Activated naive CD8-positive, alpha-beta T cell (primary cell): ENCODE data around the gene BCKDHA.
A peak's percentile ranks its signal among the peaks of the same experiment; 100 is the strongest.
"Not testable (repeated sequence)": the region's sequence is repeated elsewhere in the genome, so short reads cannot be mapped to it uniquely, and the experiment has no call there.

Experiments used
- H3K27ac Mint-ChIP-seq: one replicate; pipeline ENCODE4 v1.8.0; 2021; ENCODE audit warnings: mixed read lengths
- H3K27me3 Mint-ChIP-seq: one replicate; pipeline ENCODE4 v1.8.0; 2021; ENCODE audit warnings: mixed read lengths
- H3K36me3 Mint-ChIP-seq: one replicate; pipeline ENCODE4 v1.8.0; 2021; ENCODE audit warnings: mixed read lengths
- H3K4me1 Mint-ChIP-seq: one replicate; pipeline ENCODE4 v1.8.0; 2021; ENCODE audit warnings: low read depth, mixed read lengths
- H3K4me3 Mint-ChIP-seq: one replicate; pipeline ENCODE4 v1.8.0; 2021; ENCODE audit warnings: mild to moderate bottlenecking, mixed read lengths
- H3K9me3 Mint-ChIP-seq: one replicate; pipeline ENCODE4 v1.8.0; 2021; ENCODE audit warnings: low read depth, mixed read lengths

The BCKDHA gene

DNA sequence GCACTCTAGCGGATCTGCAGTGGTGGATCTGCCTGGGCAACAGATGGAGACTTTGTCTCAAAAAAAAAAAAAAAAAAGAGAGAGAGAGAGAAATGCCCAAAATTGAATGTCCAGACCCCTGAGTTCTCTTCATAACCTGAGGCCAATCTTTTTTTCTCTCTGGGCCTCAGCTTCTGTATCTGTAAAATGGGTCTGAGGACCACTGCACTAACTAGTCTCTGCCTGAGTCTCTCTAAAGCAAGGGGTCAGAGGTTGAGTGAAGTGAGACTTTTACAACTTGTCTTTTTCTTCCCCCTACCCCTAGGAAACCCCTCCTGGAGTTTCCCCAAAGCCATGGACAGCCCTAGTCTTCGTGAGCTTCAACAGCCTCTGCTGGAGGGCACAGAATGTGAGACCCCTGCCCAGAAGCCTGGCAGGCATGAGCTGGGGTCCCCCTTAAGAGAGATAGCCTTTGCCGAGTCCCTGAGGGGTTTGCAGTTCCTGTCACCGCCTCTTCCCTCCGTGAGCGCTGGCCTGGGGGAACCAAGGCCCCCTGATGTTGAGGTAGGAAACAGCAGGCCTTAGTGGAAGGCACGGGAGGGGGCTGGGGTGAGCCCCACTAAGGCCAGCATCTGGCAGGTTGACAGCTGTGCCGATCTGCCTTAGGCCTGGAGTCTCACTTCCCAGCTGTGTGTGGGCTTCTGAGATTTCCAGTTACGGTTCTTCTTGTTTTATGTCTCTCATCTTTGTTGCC is 19.5 kb upstream of the BCKDHA start:
- Mint-ChIP-seq H3K9me3 (no peaks in the 10 kb centered on the region), H3K4me1 (peaks cover 17% of the 10 kb centered on the region), H3K36me3 (no peaks in the 10 kb centered on the region), H3K27me3 (no peaks in the 10 kb centered on the region), H3K4me3 (no peak overlapping the region), H3K27ac (peak overlapping the region; percentile 64)

DNA sequence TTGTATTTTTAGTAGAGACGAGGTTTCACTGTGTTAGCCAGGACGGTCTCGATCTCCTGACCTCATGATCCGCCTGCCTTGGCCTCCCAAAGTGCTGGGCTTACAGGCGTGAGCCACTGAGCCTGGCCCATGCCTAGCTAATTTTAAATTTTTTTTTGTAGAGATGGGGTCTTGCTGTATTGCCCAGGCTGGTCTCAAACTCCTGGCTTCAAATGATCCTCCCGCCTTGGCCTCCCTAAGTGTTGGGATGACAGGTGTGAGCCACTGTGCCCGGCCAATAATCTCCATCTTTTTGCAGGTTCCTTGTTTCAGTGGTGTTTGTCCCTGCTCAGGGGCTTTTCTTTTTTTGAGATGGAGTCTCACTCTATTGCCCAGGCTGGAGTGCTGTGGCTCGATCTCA is 16.1 kb upstream of the BCKDHA start:
- H3K9me3 Mint-ChIP-seq, H3K27me3 Mint-ChIP-seq, H3K4me3 Mint-ChIP-seq, H3K36me3 Mint-ChIP-seq, H3K27ac Mint-ChIP-seq: not testable (repeated sequence)
- peaks cover 12% of the 10 kb centered on the region for H3K4me1 Mint-ChIP-seq

DNA sequence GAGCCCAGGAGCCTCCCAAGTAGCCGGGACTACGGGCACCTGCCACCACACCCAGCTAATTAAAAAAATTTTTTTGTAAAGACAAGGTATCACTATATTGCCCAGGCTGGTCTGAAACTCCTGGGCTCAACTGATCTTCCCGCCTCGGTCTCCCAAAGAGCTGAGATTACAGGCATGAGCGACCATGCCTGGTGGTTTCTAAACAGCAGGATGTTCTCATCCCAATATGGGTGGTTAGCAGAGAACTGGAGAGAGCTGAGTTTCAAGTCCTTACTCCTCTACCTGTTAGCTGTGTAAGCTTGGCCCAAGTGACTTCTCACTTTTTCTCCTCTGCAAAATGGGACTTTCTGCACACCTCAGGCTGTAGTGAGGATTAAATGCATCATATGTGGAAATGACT is 13.3 kb upstream of the BCKDHA start:
- Mint-ChIP-seq H3K4me3 (no peak overlapping the region), H3K9me3 (no peaks in the 10 kb centered on the region), H3K27me3 (no peaks in the 10 kb centered on the region), H3K27ac (no peak overlapping the region), H3K4me1 (no peaks in the 10 kb centered on the region), H3K36me3 (no peaks in the 10 kb centered on the region)

DNA sequence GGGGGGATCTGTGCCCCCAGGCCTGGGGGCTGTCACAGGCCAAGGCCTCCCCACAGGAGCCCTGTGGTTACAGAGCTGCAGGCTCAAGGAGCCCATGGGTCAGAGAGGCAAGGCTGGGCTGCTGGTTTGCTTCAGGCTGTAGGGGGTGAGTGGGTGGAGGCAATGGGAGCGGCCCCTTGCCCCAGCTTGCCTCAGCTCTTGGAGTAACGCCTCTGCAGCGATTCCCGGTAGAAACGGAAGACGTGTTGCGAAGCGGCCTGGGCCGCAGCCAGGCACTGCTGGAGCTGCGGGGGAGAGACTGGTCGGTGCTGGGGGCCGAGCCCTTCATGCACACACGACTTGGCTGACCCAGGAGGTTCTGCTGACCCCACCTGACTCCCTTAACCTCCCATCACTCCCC is 11.2 kb upstream of the BCKDHA start:
- no peaks in the 10 kb centered on the region for H3K4me1 Mint-ChIP-seq
- no peak overlapping the region for H3K27ac Mint-ChIP-seq
- no peaks in the 10 kb centered on the region for H3K27me3 Mint-ChIP-seq
- no peaks in the 10 kb centered on the region for H3K9me3 Mint-ChIP-seq
- H3K36me3 Mint-ChIP-seq: no peaks in the 10 kb centered on the region
- no peak overlapping the region for H3K4me3 Mint-ChIP-seq

DNA sequence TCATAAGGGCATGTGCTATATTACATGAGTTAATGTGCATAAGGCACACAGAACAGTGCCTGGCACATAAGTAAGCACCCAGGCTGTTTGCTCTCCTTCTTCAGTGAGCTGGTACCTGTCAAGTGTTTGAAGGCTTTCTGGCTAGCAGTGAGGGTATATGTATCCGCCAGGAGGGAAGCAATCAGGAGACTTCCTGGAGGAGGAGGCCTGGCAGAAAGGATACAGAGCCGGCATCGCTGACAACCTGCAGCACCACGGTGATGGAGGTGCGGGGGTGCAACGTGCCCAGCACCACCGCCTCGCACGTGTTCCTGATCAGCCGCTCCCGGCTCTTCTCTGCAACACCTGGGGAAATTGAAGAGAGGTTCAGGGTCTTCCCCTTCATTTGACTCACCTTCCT is 6.0 kb upstream of the BCKDHA start:
- Mint-ChIP-seq H3K4me3 (no peak overlapping the region), H3K4me1 (peaks cover 15% of the 10 kb centered on the region), H3K36me3 (peaks cover 4% of the 10 kb centered on the region), H3K27ac (no peak overlapping the region), H3K27me3 (no peaks in the 10 kb centered on the region), H3K9me3 (no peaks in the 10 kb centered on the region)

DNA sequence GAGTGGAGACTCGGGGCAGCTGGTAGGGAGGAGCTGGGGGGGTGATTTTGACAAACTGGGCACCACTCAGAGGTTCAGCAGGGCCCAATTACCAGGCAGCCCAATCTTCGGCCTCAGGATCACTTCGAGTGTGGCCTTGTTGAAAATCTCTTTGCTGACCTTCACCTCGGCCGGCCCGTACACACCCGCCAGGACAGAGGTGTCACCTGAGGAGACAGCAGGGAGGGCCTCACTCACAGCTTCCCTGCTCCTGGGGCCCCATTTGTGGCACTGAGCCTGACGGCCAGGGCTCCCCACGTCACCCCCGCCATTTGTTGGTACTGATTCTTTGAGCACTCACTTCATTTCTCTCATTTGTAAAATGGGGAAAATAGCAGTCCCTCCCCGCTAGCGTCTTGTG is 4.8 kb upstream of the BCKDHA start:
- H3K36me3 Mint-ChIP-seq: peaks cover 4% of the 10 kb centered on the region
- H3K27me3 Mint-ChIP-seq: no peaks in the 10 kb centered on the region
- H3K4me1 Mint-ChIP-seq: peaks cover 21% of the 10 kb centered on the region
- no peak overlapping the region for H3K4me3 Mint-ChIP-seq
- no peak overlapping the region for H3K27ac Mint-ChIP-seq
- H3K9me3 Mint-ChIP-seq: no peaks in the 10 kb centered on the region

DNA sequence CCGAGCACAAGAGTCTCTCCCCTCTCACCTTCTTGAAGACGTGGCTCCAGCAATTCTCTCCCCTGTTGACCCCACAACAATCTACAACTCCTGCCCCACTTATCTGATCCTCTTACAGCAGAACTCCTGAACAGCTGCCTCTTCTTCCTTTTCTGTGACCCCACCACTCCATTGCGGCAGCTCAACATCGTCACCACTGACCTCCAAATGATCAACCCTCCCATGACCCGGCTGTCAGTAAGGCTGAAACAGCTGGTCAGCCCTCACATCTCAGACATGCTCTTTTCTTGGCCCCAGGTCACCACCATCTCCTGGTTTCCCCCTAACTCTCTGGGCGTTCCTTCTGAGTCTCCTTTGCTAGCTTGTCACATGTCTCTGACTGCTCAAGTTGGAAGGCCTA is 2.3 kb upstream of the BCKDHA start:
- peaks cover 34% of the 10 kb centered on the region for H3K4me1 Mint-ChIP-seq
- peaks cover 4% of the 10 kb centered on the region for H3K36me3 Mint-ChIP-seq
- peak overlapping the region; percentile 99 for H3K4me3 Mint-ChIP-seq
- no peaks in the 10 kb centered on the region for H3K27me3 Mint-ChIP-seq
- no peaks in the 10 kb centered on the region for H3K9me3 Mint-ChIP-seq
- H3K27ac Mint-ChIP-seq: peak overlapping the region; percentile 61

DNA sequence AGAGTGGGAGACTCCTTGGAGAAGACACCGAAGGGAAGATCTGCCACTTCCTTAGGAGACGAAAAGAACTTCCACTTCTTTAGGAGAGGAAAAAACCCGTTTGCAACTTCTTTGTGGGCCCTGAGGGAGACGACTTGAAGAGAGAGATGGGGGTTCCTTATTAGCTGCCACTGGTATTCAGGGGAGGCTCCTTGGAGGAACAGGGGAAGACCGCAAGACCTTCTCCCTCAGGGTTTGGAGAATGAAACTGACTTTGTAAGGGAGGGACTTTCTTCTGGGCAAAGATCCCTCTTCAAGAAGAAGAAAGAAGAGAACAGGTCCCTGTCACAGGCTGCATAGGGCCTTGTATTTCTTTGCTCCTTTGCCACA is 416 bp downstream of the BCKDHA start:
- Mint-ChIP-seq H3K9me3 (no peaks in the 10 kb centered on the region), H3K36me3 (peaks cover 5% of the 10 kb centered on the region), H3K4me3 (peak overlapping the region; percentile 99), H3K4me1 (peaks cover 39% of the 10 kb centered on the region), H3K27ac (peak overlapping the region; percentile 100), H3K27me3 (no peaks in the 10 kb centered on the region)

DNA sequence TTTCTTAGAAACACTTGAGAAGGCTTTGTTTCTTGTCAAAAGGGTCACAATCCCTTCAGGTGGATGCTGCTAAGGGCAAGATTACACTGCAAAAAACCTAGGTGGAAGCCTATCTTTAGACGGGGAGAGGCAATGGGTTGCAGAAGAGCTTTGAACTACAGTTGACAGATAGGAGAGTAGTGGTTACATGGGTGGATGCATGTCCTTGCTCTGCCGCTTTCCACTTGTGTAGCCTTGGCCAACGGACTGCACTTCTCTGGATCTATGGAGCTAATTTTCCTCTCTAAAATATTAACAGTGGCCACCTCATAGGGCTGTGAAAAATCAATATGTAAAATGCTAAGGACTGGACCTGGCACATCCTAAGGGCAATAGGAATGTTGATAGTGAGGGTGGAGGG is 980 bp downstream of the BCKDHA start:
- H3K36me3 Mint-ChIP-seq: peaks cover 5% of the 10 kb centered on the region
- H3K4me3 Mint-ChIP-seq: peak overlapping the region; percentile 99
- peaks cover 42% of the 10 kb centered on the region for H3K4me1 Mint-ChIP-seq
- H3K27ac Mint-ChIP-seq: peak overlapping the region; percentile 100
- H3K9me3 Mint-ChIP-seq: no peaks in the 10 kb centered on the region
- H3K27me3 Mint-ChIP-seq: no peaks in the 10 kb centered on the region

DNA sequence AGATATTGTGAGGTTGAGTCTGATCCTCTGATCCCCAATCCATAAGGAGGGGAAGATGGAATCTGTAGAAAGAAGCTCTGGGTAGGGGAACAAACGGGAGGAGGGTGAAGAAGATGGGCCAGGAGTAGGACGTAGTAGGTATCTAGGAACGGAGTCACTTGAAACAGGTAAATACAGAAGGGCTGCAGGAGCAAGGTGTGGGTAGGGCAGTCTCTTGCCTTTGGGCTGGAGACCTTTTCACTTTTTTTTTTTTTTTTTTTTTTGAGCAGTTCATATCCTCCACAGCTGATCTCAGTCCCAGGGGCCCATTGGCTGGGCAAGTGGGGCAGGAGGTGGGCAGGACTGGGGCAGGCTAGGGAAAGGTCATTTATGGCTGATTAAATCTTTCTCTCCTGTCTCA is 1.5 kb downstream of the BCKDHA start:
- Mint-ChIP-seq H3K27ac (peak overlapping the region; percentile 100), H3K9me3 (no peaks in the 10 kb centered on the region), H3K36me3 (peaks cover 5% of the 10 kb centered on the region), H3K27me3 (no peaks in the 10 kb centered on the region), H3K4me3 (peak overlapping the region; percentile 99), H3K4me1 (peaks cover 42% of the 10 kb centered on the region)

DNA sequence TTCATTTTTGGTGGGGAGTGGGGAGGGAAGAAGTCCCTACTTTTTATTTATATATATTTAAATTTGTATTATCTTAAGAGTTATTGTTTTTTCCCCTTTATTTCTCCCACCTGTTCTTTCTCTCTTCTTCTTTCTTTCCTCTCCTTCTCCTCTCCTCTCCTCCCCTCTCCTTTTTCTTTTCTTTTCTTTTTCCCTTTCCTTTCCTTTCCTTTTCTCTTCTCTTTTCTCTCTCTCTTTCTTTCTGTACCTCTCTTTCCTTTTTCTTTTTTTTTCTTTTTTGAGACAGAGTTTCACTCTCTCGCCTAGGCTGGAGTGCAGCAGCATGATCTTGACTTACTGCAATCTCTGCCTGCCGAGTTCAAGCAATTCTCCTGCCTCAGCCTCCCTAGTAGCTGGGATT is 1.9 kb downstream of the BCKDHA start:
- Mint-ChIP-seq H3K9me3 (no peaks in the 10 kb centered on the region), H3K4me1 (peaks cover 42% of the 10 kb centered on the region), H3K27ac (peak overlapping the region; percentile 1), H3K36me3 (peaks cover 5% of the 10 kb centered on the region), H3K27me3 (no peaks in the 10 kb centered on the region), H3K4me3 (peak overlapping the region; percentile 99)

DNA sequence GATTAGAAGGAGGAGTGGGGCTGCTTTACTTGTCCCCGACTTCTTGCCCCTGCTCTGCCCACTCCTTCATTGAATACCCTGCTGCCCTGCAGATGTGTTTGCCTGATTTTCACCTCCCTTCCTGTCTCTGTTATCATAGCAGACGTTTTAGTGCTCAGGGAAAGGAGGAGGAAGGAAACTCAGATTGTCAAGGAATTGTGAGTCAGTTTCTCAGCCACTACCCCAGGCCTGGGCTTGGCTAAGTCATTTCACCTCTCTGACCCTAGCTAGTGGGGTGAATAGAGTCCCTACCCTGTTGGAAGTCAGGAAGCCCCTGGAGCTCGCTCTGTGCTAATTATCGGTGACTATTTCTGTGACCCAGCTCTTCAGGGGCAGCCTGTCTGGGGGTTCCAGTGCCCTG is 3.9 kb downstream of the BCKDHA start:
- peaks cover 34% of the 10 kb centered on the region for H3K4me1 Mint-ChIP-seq
- no peaks in the 10 kb centered on the region for H3K9me3 Mint-ChIP-seq
- no peak overlapping the region for H3K27ac Mint-ChIP-seq
- no peak overlapping the region for H3K4me3 Mint-ChIP-seq
- H3K36me3 Mint-ChIP-seq: peaks cover 2% of the 10 kb centered on the region
- H3K27me3 Mint-ChIP-seq: no peaks in the 10 kb centered on the region

DNA sequence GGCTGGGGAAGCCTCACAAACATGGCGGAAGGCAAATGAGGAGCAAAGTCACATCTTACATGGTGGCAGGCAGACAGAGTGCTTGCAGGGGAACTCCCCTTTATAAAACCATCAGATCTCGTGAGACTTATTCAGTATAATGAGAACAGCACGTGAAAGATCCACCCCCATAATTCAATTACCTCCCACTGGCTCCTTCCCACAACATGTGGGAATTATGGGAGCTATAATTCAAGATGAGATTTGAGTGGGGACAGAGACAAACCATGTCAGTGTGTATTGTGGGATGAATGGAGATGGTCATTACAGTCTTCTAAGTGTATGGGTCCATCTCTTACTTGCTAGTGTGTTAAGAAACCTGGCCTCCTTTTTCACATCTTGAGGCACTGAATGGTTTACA is 4.4 kb downstream of the BCKDHA start:
- no peak overlapping the region for H3K27ac Mint-ChIP-seq

DNA sequence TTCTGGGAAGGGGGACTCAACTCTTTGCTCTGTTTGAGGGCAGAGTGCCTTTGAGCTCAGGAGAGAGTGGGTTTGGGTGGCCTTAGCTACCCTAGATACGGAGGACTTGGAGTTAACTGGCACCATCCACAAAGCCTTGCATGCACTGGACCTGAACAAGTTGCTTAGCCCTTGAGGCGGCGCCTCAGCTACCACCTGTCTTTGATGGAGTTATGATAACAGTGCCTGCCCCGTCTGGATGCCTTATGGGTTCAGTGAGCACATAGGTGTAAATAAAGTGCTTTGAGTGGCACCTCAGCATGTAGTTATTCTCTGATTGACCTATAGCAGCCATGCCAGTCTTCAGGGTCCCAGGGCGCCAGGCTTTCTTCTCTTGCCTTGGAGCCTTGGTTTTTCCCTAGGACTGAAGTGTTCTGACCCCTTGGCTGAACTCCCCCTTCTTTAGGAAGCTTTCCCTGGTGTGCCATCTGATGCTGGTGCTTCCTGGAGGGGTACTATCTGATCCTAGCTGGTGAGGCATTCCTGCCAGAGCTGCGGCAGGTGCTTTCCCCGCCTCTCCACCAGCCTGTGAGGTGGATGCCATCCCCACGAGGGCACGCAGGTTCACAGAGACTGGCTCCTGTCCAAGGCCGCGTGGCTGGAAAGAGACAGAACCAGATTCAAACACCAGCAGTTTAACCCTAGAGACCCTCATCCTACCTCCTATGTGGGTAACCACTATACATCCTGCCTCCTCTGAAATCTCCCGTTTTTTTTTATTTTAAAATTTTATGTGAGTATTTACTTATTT is 5.8 kb downstream of the BCKDHA start:
- H3K27me3 Mint-ChIP-seq: no peaks in the 10 kb centered on the region
- H3K27ac Mint-ChIP-seq: no peak overlapping the region
- H3K9me3 Mint-ChIP-seq: no peaks in the 10 kb centered on the region
- peaks cover 2% of the 10 kb centered on the region for H3K36me3 Mint-ChIP-seq
- H3K4me1 Mint-ChIP-seq: peaks cover 25% of the 10 kb centered on the region
- H3K4me3 Mint-ChIP-seq: no peak overlapping the region

More for the DNA sequence above, 4.4 kb downstream of the BCKDHA start:
- Mint-ChIP-seq H3K36me3 (peaks cover 2% of the 10 kb centered on the region), H3K4me1 (peaks cover 31% of the 10 kb centered on the region), H3K9me3 (no peaks in the 10 kb centered on the region), H3K4me3 (no peak overlapping the region), H3K27me3 (no peaks in the 10 kb centered on the region)

DNA sequence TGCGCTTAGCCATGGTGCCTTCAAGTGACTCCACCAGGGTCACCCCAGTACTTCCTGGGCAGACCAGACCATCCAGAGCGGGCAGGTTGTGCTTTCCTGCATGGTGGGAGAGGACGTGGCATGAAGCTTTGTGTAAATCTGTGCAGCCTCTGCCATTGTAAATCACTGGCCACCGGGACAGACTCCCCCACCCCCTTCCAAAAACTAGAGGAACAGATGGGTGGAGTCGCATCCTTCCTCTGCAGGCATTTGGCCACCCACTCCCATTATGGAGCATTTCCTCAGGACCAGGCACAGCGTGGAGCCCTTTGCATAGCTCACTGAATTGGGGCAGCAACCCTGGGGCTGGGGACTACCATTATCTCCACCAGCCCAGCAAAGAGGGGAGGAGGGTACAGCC is 8.2 kb downstream of the BCKDHA start:
- Mint-ChIP-seq H3K9me3 (no peaks in the 10 kb centered on the region), H3K4me1 (peaks cover 24% of the 10 kb centered on the region), H3K27ac (no peak overlapping the region), H3K4me3 (no peak overlapping the region), H3K36me3 (peaks cover 2% of the 10 kb centered on the region), H3K27me3 (no peaks in the 10 kb centered on the region)

DNA sequence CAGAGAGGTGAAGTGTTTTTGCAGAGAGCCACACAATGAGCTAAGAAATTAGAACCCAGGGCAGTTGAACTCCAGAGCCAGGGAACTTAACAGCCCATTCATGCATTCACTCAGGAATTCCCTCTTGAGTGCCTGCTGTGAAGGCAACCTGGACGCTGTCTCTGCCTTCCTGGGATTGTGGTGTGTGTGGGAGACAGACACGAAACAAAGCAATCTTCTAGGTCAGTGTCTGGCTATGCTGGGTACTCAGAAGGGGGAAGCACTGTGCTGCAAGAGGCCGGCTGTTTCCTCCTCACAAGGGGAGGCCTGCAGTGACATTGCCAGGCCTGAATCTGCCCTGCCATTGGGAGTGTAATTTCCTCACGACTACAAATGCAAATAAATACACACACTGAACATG is 9.7 kb downstream of the BCKDHA start:
- no peak overlapping the region for H3K27ac Mint-ChIP-seq
- H3K27me3 Mint-ChIP-seq: no peaks in the 10 kb centered on the region
- no peak overlapping the region for H3K4me3 Mint-ChIP-seq
- no peaks in the 10 kb centered on the region for H3K9me3 Mint-ChIP-seq
- peaks cover 19% of the 10 kb centered on the region for H3K4me1 Mint-ChIP-seq
- peaks cover 2% of the 10 kb centered on the region for H3K36me3 Mint-ChIP-seq
